B cell (primary cell): Measurements from ENCODE around the gene FXYD2. TPM values are rescaled to one million over a fixed set of nuclear protein-coding genes. Genes with fewer than 3 reads are reported as not detected.

Source experiments
- ATAC-seq: fragments of 200-7000 bp; cut with Tn5 transposase; one replicate; pipeline ENCODE4 v1.10.0; 2021; ENCODE audit warnings: low read depth, mild to moderate bottlenecking, moderate number of reproducible peaks, moderate library complexity
- CTCF ChIA-PET: fragments of 350-600 bp; sonication (Branson Sonifier 250); formaldehyde crosslinking; loops from one replicate; lab custom pipeline; 2021; ENCODE audit warnings: antibody characterized with exemption, inconsistent platforms; lab: Charles Lee
- POLR2A ChIA-PET: fragments of 350-600 bp; sonication (Branson Sonifier 250); formaldehyde crosslinking; loops from one replicate; lab custom pipeline; 2021; ENCODE audit warnings: antibody characterized with exemption; lab: Charles Lee
- DNase-seq: peaks from one replicate; pipeline ENCODE4 v3.0.0; 2013
- H2AFZ ChIP-seq: 2 replicates; pipeline ENCODE4 v1.6.1; 2012; ENCODE audit warnings: mild to moderate bottlenecking, low read depth, low read length; ENCODE audit not compliant: insufficient read depth, poor library complexity, severe bottlenecking
- H3K27ac ChIP-seq, 2 donors: 1 replicate in 1 of 2; 2 replicates in 1 of 2; pipeline ENCODE4 v1.5.1; 2012 to 2013; ENCODE audit warnings: low read length in 2 of 2, mild to moderate bottlenecking in 2 of 2, moderate library complexity in 1 of 2
- H3K27me3 ChIP-seq, 4 experiments: fragments of 200-600 bp in 1 of 4; sonication (generic) in 1 of 4; replicated peaks in 1 of 4; 1 replicate in 2 of 4; 2 replicates in 2 of 4; pipeline versions ENCODE4 v1.6.1 to v1.7.0; 2013 to 2016; ENCODE audit warnings: low read length in 3 of 4, mild to moderate bottlenecking in 2 of 4, mixed read lengths in 1 of 4, moderate library complexity in 1 of 4; ENCODE audit not compliant: insufficient read depth in 4 of 4, control insufficient read depth in 3 of 4; ENCODE audit errors: control extremely low read depth in 1 of 4
- H3K36me3 ChIP-seq, 2 experiments: replicated peaks in 1 of 2; 1 replicate in 1 of 2; 2 replicates in 1 of 2; pipeline versions ENCODE4 v1.6.1 to v1.7.1; 2013; ENCODE audit warnings: low read length in 1 of 2; ENCODE audit not compliant: insufficient read depth in 2 of 2, control insufficient read depth in 1 of 2; ENCODE audit errors: control extremely low read depth in 1 of 2, extremely low read depth in 1 of 2
- H3K4me1 ChIP-seq, 2 donors: fragments of 200-600 bp in 1 of 2; sonication (generic) in 1 of 2; 1 replicate in 1 of 2; 2 replicates in 1 of 2; pipeline versions ENCODE4 v1.5.1 to v1.6.1; 2013 to 2017; ENCODE audit warnings: low read length in 2 of 2; ENCODE audit not compliant: control insufficient read depth in 2 of 2, insufficient read depth in 2 of 2
- H3K4me2 ChIP-seq: replicated peaks from 2 replicates; pipeline ENCODE3; 2012; ENCODE audit warnings: mild to moderate bottlenecking, low read depth, low read length; ENCODE audit not compliant: poor library complexity, severe bottlenecking
- H3K4me3 ChIP-seq, 5 experiments: fragments of 200-600 bp in 1 of 5; sonication (generic) in 1 of 5; 1 replicate in 3 of 5; 2 replicates in 2 of 5; pipeline versions ENCODE4 v1.5.1 to v1.7.0; 2011 to 2016; ENCODE audit warnings: low read length in 4 of 5, mild to moderate bottlenecking in 4 of 5, low read depth in 2 of 5, control low read depth in 1 of 5, moderate library complexity in 1 of 5; ENCODE audit not compliant: insufficient read depth in 1 of 5; ENCODE audit errors: control extremely low read depth in 1 of 5, extremely low read depth in 1 of 5
- H3K79me2 ChIP-seq: fragments of 200-600 bp; sonication (generic); one replicate; pipeline ENCODE4 v1.6.0; 2016; ENCODE audit warnings: low read length; ENCODE audit not compliant: control insufficient read depth, insufficient read depth
- H3K9ac ChIP-seq: fragments of 200-600 bp; sonication (generic); 2 replicates; pipeline ENCODE4 v1.6.1; 2017; ENCODE audit warnings: mild to moderate bottlenecking, low read length, moderate library complexity
- H3K9me3 ChIP-seq, 3 donors: one replicate each; pipeline versions ENCODE4 v1.6.1 to v1.7.1; 2013; ENCODE audit warnings: low read length in 2 of 3; ENCODE audit not compliant: control insufficient read depth in 2 of 3, insufficient read depth in 1 of 3; ENCODE audit errors: control extremely low read depth in 1 of 3
- H4K20me1 ChIP-seq: 2 replicates; pipeline ENCODE4 v1.6.0; 2012; ENCODE audit warnings: mild to moderate bottlenecking, low read length; ENCODE audit not compliant: insufficient read depth, control insufficient read depth, poor library complexity, severe bottlenecking
- H3K27ac Mint-ChIP-seq: one replicate; pipeline ENCODE4 v1.8.0; 2021; ENCODE audit warnings: mixed read lengths
- H3K27me3 Mint-ChIP-seq: one replicate; pipeline ENCODE4 v1.8.0; 2021; ENCODE audit warnings: mixed read lengths
- H3K4me1 Mint-ChIP-seq: one replicate; pipeline ENCODE4 v1.8.0; 2021; ENCODE audit warnings: mixed read lengths
- H3K4me3 Mint-ChIP-seq: one replicate; pipeline ENCODE4 v1.8.0; 2021; ENCODE audit warnings: mixed read lengths
- H3K9me3 Mint-ChIP-seq: one replicate; pipeline ENCODE4 v1.8.0; 2022; ENCODE audit warnings: mixed read lengths; ENCODE audit not compliant: insufficient read depth
- EZH2 ChIP-seq: IDR thresholded peaks from 2 replicates; pipeline ENCODE4 v1.6.1; 2012; ENCODE audit warnings: borderline replicate concordance, low read depth, mild to moderate bottlenecking, moderate library complexity, low read length; ENCODE audit not compliant: insufficient read depth, poor library complexity, severe bottlenecking
- WGBS: methylation state at CpG from one replicate; pipeline ENCODE4 v1.1.5; 2013; ENCODE audit warnings: missing lambda C conversion rate; ENCODE audit not compliant: insufficient coverage; 5-methylcytosine and 5-hydroxymethylcytosine counted together
- intact Hi-C: fragments of 100-400 bp; cut with micrococcal nuclease; formaldehyde crosslinking; loops from one replicate; pipeline ENCODE4 v1.10.0; 2022
- polyA plus RNA-seq: library from polyadenylated mRNA; depleted of rRNA; stranded (reverse); fragments of >200 nt; gene quantifications from 2 replicates; pipeline ENCODE4 v1.2.3, GENCODE V29; 2012
- total RNA-seq, 2 donors: library from RNA; stranded (reverse); fragments of 120-200 nt in 1 of 2; gene quantifications; 1 replicate in 1 of 2; 2 replicates in 1 of 2; pipeline versions ENCODE4 v1.2.3 to v1.2.4, GENCODE V29; 2013 to 2022
- TF ChIP-seq, protein P1 (sequence below): fragments of 200-600 bp; IDR thresholded peaks from one replicate; pipeline ENCODE4 v1.8.0; 2022; ENCODE audit warnings: antibody characterized with exemption, mild to moderate bottlenecking

Gene FXYD2
- total and polyA plus RNA-seq, 2 donors (not counting 1 experiment from before 2014, with no cell fraction given) = 0.61 to 19.5 TPM

DNA sequence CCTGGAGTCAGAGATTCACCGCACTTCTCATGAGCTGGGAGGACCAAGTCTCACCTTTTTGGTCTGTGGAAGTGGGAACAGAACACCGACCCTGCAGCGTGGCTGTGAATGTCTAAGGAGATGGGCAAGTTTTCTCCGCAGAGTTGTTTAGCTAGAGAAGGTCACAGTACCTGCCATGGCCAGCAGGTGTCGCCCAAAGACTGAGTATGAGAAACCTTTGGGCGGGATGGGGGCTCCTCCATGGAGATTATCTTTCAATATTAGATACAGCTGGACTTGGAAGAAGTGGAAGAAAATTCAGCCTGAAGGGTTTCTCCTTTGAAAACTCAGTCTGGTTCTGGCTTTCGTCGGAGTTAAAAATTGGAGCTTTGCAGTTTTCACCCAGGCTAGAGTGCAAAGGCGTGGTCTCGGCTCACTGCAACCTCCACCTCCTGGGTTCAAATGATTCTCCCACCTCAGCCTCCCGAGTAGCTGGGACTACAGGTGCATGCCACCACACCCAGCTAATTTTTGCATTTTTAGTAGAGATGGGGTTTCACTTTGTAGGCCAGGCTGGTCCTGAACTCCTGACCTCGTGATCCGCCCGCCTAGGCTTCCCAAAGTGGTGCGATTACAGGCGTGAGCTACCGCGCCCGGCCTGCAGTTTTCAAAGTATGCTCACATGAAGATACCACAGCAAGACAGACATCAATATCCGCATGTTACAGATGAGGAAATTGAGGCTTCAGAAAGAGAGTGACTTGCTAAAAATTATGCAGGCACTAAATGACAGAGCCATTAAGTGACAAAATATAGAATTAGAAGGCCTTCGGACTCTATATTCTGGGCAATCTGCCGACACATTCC, 16.8 kb downstream of the FXYD2 start:
- Mint-ChIP-seq H3K9me3 (no peaks in the 10 kb centered on the region), H3K4me3 (no peak overlapping the region), H3K4me1 (peaks cover 5% of the 10 kb centered on the region), H3K27me3 (peaks cover 10% of the 10 kb centered on the region), H3K27ac (no peak overlapping the region)
- ChIA-PET POLR2A (interaction anchor here (0.6 to 1.7 kb wide), 4 partner anchors 10 to 246 kb away, joined by 3 to 5 read pairs (median 4); no protein-coding TSS in a partner anchor), CTCF (interaction anchor here (0.6 to 14.3 kb wide), 47 partner anchors 9 to 552 kb away, joined by 3 to 462 read pairs (median 4); partner anchors contain the start of genes FXYD2, IL10RA and UBE4A)
- Histone ChIP-seq H3K4me2 (peak overlapping the region; percentile 1), H3K9ac (no peak overlapping the region), H4K20me1 (peaks cover 4% of the 10 kb centered on the region), H3K79me2 (peaks cover 9% of the 10 kb centered on the region), H3K4me3 (no peak overlapping the region), H3K27ac (no peak overlapping the region), H3K4me1 (peaks cover 0 to 9% of the 10 kb centered on the region in 2 donors), H3K9me3 (no peaks in the 10 kb centered on the region), H3K36me3 (peaks cover 0 to 15% of the 10 kb centered on the region in 2 experiments), H2AFZ (no peak overlapping the region), H3K27me3 (peaks cover 0 to 9% (median 0%) of the 10 kb centered on the region in 4 experiments)
- peak; percentile 80 for DNase-seq
- intact Hi-C loops = loop anchor here (1.0 kb wide), 4 partner anchors 10 to 246 kb away; no protein-coding TSS in a partner anchor
- ATAC-seq = peak; percentile 81
- TF ChIP-seq, protein P1, sequence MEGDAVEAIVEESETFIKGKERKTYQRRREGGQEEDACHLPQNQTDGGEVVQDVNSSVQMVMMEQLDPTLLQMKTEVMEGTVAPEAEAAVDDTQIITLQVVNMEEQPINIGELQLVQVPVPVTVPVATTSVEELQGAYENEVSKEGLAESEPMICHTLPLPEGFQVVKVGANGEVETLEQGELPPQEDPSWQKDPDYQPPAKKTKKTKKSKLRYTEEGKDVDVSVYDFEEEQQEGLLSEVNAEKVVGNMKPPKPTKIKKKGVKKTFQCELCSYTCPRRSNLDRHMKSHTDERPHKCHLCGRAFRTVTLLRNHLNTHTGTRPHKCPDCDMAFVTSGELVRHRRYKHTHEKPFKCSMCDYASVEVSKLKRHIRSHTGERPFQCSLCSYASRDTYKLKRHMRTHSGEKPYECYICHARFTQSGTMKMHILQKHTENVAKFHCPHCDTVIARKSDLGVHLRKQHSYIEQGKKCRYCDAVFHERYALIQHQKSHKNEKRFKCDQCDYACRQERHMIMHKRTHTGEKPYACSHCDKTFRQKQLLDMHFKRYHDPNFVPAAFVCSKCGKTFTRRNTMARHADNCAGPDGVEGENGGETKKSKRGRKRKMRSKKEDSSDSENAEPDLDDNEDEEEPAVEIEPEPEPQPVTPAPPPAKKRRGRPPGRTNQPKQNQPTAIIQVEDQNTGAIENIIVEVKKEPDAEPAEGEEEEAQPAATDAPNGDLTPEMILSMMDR = peak; percentile 97
- no peak for TF ChIP-seq EZH2
- WGBS = 43% methylated on average over 10 of the region's 22 CpGs
